ENCODE measurements around the gene SIAH1.

- no peak for TF ChIP-seq CTCF (conservative IDR thresholded peaks at IDR 0.05)
- no peak for TF ChIP-seq EZH2 (IDR thresholded peaks at IDR 0.05; ENCODE audit: low read depth)
Measured at GRCh38 chr16:48317026-48317425, 68.2 kb downstream of the SIAH1 start.

Data from PC-9 (cell line).